Stimulated activated CD4-positive, alpha-beta T cell treated with anti-CD3 and anti-CD28 coated beads, Interleukin-12 subunit alpha, Interleukin-12 subunit beta, amount 100 ng/mL, for 48 hours (primary cell): ENCODE measurements around the gene NDOR1.

ENCODE experiments used
- DNase-seq, 3 donors: peaks; one replicate each; pipeline ENCODE4 v3.0.0-alpha.2; 2020; ENCODE audit warnings: low read depth in 2 of 3, low spot score in 1 of 3

NDOR1 gene

DNA sequence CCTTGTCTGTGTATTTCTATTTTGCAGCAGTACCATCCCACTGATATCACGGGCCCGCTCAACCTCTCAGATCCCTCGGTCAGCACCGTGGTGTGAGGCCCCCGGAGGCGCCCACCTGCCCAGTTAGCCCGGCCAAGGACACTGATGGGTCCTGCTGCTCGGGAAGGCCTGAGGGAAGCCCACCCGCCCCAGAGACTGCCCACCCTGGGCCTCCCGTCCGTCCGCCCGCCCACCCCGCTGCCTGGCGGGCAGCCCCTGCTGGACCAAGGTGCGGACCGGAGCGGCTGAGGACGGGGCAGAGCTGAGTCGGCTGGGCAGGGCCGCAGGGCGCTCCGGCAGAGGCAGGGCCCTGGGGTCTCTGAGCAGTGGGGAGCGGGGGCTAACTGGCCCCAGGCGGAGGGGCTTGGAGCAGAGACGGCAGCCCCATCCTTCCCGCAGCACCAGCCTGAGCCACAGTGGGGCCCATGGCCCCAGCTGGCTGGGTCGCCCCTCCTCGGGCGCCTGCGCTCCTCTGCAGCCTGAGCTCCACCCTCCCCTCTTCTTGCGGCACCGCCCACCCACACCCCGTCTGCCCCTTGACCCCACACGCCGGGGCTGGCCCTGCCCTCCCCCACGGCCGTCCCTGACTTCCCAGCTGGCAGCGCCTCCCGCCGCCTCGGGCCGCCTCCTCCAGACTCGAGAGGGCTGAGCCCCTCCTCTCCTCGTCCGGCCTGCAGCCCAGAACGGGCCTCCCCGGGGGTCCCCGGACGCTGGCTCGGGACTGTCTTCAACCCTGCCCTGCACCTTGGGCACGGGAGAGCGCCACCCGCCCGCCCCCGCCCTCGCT, 37.5 kb upstream of the NDOR1 start:
- DNase-seq = no peak

GRCh38 chr9:137168573-137168903, 37.0 kb upstream of the NDOR1 start:
- DNase-seq = no peak

GRCh38 chr9:137168904-137169856, 36.3 kb upstream of the NDOR1 start:
- DNase-seq = no peak

DNA sequence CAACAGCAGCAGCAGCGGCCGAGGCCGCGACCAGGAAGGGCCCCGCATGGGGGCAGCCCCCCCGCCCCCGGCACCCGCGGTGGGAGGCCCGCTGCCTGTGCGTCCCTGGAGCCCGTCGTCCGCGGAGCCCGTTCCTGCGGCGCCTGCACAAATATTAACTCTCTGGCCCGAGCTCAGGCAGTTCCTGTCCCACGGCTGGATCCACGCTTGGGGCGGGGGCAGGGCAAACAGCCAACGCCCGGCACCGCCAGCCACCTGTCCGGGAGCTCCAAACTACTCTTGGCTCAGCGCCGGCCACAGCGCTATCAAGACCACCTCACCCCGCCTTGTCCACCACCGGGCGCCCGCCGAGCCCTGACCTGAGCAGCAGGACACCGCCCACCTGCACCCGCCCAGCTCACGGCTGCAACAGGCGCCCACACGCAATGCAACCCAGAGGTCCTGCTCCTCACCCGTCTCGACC, 35.6 kb upstream of the NDOR1 start, which contains the start of gene LRRC26:
Gene LRRC26 (minus strand): TSS at position 156 of the 463 bp plus-strand sequence. CDS start 108 bp downstream, at position 48.
- no peak for DNase-seq

DNA sequence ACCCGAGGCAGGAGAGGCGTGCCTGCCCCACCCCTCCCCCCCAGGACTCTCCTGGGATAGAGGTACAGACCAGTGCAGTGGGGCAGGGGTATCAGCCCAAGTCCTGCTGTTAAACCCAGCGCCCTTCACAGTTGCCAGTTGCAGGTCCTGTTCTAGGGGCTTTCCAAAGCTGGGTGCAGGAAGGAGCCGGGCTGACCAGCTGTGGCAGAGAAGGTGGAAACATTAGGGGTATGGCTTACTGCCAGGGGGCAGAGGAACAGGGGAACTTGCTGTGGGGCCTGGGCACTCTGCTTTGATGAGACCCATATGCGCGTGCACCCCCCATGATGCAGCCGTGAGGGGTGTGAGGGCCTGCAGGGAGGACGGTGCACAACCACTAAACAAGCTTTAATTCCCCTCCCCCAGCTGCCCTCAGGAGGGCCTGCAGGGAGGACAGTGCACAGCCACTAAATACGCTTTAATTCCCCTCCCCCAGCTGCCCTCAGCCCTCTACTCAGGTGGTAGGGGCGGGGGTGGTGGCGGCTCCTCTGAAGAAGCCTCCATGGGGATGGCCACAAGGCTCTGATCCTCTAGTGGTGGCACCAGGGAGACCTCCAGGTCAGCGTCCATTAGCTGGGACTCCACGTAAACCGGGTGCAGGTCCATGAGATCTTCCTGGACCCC, 34.9 kb upstream of the NDOR1 start:
- DNase-seq = no peak

- DNase-seq = no peak
Observed at GRCh38 chr9:137171149-137171900, 34.2 kb upstream of the NDOR1 start.

GRCh38 chr9:137172901-137173795, 32.4 kb upstream of the NDOR1 start:
- DNase-seq = no peak

GRCh38 chr9:137173796-137174664, 31.5 kb upstream of the NDOR1 start:
- no peak for DNase-seq

GRCh38 chr9:137174722-137175293, 30.7 kb upstream of the NDOR1 start:
- DNase-seq = no peak

DNA sequence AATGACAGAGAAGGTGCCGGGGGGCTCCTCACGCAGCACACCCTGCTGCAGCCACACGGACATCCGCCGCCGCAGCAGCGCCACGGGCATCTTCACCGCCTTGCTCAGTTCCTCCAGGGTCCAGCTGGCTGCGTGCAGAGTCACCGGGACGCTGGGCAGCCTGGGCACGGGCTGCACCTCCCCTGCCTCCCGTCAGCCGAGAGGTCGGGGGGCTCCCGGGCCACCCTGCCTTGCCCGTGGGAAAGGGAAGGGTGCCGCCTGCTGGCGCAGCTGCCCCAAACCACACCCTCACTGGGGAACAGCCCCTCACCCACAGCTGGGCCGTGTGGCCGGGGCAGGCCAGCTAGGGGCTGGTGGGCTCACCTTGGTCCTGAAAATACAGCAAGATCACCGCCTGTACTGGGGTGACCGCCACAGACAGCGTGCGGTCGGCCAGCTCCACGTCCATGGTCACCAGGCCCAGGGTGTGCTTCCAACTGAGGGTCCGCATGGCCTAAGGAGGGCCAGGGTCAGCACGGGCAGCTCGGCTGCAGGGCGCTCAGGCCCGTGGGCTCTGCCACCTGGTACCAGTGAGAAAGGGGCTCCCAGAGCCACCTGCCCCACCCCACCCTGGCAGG, 30.0 kb upstream of the NDOR1 start:
- DNase-seq = no peak

- DNase-seq = no peak
Observed at GRCh38 chr9:137176302-137177182, 29.0 kb upstream of the NDOR1 start.

- DNase-seq = no peak
Observed at GRCh38 chr9:137178201-137178938, 27.1 kb upstream of the NDOR1 start.

DNA sequence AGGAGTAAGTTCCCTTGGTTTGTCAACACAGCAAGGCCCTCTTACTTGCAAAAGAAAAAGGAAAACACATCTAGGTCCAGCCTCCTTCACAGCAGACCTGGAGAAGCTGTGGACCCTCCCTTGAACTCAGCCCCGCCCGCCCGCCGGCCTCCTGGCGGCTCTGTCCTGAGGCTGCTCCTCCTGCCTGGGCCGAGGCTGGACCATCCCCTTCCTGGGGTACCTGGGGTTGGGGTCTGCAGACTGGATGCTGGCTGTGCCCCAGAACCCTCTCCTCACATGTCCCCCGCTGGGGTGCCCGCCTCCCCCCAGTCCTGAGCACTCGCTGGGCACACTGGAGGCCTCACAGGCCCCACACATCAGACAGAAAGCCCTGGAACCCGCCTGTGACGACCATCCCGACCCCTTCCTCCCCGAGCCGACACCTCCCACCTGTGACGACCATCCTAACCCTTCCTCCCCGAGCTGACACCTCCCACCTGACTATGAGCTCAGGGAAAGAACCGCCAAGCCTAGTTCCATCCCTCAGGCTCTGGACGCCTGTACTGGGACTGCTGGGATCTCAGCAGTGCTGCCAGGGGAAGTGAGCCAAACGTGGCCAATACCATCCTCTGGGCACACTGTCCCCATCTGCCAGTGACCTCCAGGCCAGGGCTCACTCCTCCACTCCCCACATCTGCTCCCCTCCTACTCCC, 26.4 kb upstream of the NDOR1 start:
- DNase-seq = no peak

DNA sequence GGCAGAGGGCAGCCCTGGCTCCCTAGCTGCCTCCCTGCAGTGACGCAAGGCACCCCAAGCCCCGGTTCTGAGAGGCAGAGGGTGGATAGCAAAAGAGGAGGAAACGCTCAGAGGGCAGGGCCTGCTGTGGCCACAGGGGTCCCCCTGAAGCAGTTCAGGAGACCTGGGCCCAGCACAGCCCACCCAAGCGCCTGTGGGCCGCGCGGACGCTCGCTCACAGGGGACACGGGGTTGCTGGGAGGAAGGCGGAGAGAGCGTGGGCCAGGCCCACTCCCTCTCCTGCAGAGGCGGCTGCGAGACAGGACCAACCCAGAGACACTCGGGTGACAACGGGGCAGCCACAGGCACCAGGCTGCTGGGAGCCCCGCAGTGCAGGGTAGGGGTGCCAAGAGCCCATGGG, 25.7 kb upstream of the NDOR1 start:
- no peak for DNase-seq

DNA sequence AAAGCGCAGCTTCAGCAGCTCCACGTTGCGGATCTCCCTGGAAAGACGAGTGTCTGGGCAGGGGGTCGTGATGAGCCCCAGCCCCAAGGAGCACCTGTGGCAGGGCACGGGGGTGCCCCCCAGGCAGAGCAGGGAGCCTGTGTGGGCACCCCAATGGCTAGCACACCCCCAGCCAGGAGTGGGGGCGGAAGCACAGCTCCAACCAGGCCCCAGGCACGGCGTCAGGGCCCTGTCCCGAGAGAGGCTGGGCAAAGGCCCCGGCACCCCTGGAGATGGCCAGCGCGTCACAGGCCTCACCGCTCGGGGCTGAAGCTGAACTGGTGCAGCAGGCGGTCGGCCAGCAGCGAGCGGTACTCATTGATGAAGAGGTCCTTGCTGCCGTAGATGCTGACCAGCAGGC, 25.0 kb upstream of the NDOR1 start:
- no peak for DNase-seq

DNA sequence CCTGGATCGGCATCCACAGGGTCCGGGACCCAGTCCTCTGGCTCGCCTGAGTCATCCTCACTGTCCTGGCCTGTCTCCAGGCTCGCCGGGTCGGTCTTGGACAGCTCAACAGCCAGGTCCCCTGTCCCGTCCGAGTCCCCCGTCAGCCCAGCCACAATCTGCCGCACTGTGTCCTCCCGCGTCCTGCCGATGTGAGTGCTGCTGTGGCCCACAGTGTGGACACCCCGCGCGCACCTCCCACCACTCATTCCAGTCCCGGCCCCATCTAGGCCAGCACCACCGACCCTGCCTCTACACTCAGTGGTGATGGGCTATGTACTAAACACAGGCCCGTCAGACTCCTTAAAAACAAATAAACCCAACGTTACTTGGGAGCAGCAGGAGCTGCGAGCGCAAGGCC, 23.8 kb upstream of the NDOR1 start:
- DNase-seq = no peak
